ENCODE measurements around the gene SLC9A3. TPM values are rescaled to one million over a fixed set of nuclear protein-coding genes. Genes with fewer than 3 reads are reported as not detected.

The SLC9A3 gene
- total and polyA plus RNA-seq, 2 of the 13 experiments (the other 11 are each of a cell fraction or from before 2014, with no cell fraction given), result 1.5 to 1.8 TPM

DNA sequence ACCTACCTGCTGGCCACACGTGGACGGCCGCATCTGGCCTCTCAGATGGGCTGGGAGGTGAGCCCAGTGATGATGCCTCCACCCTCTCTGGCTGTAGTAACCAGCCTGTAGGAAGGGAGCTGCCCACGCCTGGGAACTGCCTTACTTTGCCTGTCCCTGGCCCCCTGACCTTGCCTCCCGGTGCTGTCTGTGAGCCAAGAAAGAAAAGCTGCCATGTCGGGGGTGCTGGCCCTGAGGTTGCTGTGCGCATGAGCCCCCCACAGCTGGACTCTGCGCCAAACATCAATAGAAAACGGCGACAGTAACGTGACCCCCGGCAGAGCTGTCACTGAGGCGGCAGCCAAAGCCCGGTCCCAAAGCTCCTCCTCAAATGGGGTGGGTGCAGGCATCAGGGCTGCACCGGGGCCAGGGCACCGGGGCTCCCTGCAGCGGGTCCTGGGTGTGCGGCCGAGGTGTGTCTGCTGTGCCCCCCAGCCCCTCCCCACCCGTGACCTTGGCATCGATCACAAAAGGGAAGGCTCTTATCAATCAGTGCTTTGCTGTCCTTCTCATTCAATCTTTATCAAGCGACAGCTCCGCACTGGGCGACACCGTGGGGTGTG is 15.3 kb upstream of the SLC9A3 start:
- peaks cover 35% of the 10 kb centered on the region for H3K4me1 ChIP-seq (ENCODE audit: insufficient read depth, low read length)
- H3K79me2 ChIP-seq (ENCODE audit: insufficient read depth, low read length), result no peaks in the 10 kb centered on the region
- intact Hi-C loops (cut with micrococcal nuclease; ENCODE audit: unreplicated experiment) (loop anchor here (10.0 kb wide), 1 partner anchor 75 kb away; the partner anchor contains the start of gene CEP72), in situ Hi-C loops (cut with HindIII; ENCODE audit: extremely low pct_ligation_motif_present, low pct_unique_long_range_greater_than_20kb) (no loop called here)
- 13% methylated on average over 11 of the region's 25 CpGs for WGBS (ENCODE audit: low lambda C conversion rate)
- TF ChIP-seq ZNF512B (CRISPR knock-in tag; IDR thresholded peaks at IDR 0.05; ENCODE audit: borderline replicate concordance), result no peak
- TF ChIP-seq, protein P1, sequence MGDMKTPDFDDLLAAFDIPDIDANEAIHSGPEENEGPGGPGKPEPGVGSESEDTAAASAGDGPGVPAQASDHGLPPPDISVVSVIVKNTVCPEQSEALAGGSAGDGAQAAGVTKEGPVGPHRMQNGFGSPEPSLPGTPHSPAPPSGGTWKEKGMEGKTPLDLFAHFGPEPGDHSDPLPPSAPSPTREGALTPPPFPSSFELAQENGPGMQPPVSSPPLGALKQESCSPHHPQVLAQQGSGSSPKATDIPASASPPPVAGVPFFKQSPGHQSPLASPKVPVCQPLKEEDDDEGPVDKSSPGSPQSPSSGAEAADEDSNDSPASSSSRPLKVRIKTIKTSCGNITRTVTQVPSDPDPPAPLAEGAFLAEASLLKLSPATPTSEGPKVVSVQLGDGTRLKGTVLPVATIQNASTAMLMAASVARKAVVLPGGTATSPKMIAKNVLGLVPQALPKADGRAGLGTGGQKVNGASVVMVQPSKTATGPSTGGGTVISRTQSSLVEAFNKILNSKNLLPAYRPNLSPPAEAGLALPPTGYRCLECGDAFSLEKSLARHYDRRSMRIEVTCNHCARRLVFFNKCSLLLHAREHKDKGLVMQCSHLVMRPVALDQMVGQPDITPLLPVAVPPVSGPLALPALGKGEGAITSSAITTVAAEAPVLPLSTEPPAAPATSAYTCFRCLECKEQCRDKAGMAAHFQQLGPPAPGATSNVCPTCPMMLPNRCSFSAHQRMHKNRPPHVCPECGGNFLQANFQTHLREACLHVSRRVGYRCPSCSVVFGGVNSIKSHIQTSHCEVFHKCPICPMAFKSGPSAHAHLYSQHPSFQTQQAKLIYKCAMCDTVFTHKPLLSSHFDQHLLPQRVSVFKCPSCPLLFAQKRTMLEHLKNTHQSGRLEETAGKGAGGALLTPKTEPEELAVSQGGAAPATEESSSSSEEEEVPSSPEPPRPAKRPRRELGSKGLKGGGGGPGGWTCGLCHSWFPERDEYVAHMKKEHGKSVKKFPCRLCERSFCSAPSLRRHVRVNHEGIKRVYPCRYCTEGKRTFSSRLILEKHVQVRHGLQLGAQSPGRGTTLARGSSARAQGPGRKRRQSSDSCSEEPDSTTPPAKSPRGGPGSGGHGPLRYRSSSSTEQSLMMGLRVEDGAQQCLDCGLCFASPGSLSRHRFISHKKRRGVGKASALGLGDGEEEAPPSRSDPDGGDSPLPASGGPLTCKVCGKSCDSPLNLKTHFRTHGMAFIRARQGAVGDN (CRISPR knock-in tag; IDR thresholded peaks at IDR 0.05), result peak; percentile 19; the same call in 1 of the 2 replicates
- TF ChIP-seq ZNF772 (CRISPR knock-in tag; IDR thresholded peaks at IDR 0.05), result no peak
- no peak overlapping the region for H2AFZ ChIP-seq (ENCODE audit: low read length)
- BruUV-seq (replicated peaks), result no TSS peak
- H3K27ac ChIP-seq (ENCODE audit: extremely low read length, insufficient read depth, low read length), result no peak overlapping the region
- DNase-seq (ENCODE audit: low spot score) (no peak), ATAC-seq (peak; percentile 26), FAIRE-seq (no peak)
- peak overlapping the region; percentile 1 for H3K4me2 ChIP-seq (ENCODE audit: low read depth, low read length)
- CTCF ChIA-PET (ENCODE audit: low intra/inter-chr PET ratio, low total read pairs), result no interaction called here
- no peaks in the 10 kb centered on the region for H4K20me1 ChIP-seq (ENCODE audit: insufficient read depth, low read length)
- no peak overlapping the region; a peak in 1 of 6 replicates for H3K4me3 ChIP-seq (replicated peaks in 1 of 3; ENCODE audit: insufficient read depth in 1 of 3, low read depth in 2 of 3, low read length in 3 of 3)
- no peak overlapping the region for H3K9ac ChIP-seq (ENCODE audit: insufficient read depth, low read depth, low read length)
- no peaks in the 10 kb centered on the region for H3K9me3 ChIP-seq (ENCODE audit: low read length)
- peaks cover 22 to 62% of the 10 kb centered on the region in 2 experiments; a peak in 4 of 5 replicates for H3K27me3 ChIP-seq (ENCODE audit: control insufficient read depth in 1 of 2, insufficient read depth in 2 of 2, low read length in 2 of 2)
- H3K36me3 ChIP-seq (replicated peaks in 1 of 2; ENCODE audit: control insufficient read depth in 1 of 2, insufficient read depth in 2 of 2, low read length in 2 of 2), result no peaks in the 10 kb centered on the region
- POLR2A ChIA-PET, result no interaction called here

All from HepG2 (cell line).